Right atrium auricular region (tissue), 2 donors: ENCODE data around the gene TRAF3. TPM values are rescaled to one million over a fixed set of nuclear protein-coding genes. Genes with fewer than 3 reads are reported as not detected.

ENCODE experiments used
- DNase-seq: peaks from one replicate; pipeline ENCODE4 v3.0.0-alpha.2; 2019; ENCODE audit warnings: low spot score
- H3K27ac ChIP-seq, 2 donors: fragments of 200-600 bp; sonication (generic); 1 replicate in 1 of 2; 2 replicates in 1 of 2; pipeline ENCODE4 v1.5.1; 2016 to 2019
- H3K27me3 ChIP-seq, 2 donors: fragments of 200-600 bp; sonication (generic); one replicate each; pipeline versions ENCODE4 v1.5.1 to v1.6.0; 2017 to 2019
- H3K36me3 ChIP-seq: fragments of 200-600 bp; sonication (generic); one replicate; pipeline ENCODE4 v1.5.1; 2016
- H3K4me1 ChIP-seq, 2 donors: fragments of 200-600 bp; sonication (generic); one replicate each; pipeline versions ENCODE4 v1.5.1 to v1.6.0; 2017 to 2019
- H3K4me3 ChIP-seq, 2 donors: fragments of 200-600 bp; sonication (generic); 1 replicate in 1 of 2; 2 replicates in 1 of 2; pipeline ENCODE4 v1.5.1; 2017 to 2019; ENCODE audit warnings: mild to moderate bottlenecking in 1 of 2, moderate library complexity in 1 of 2
- H3K9me3 ChIP-seq, 2 donors: fragments of 200-600 bp; sonication (generic); one replicate each; pipeline ENCODE4 v1.5.1; 2019
- CTCF ChIP-seq, 2 donors: fragments of 200-600 bp; sonication (generic); IDR thresholded peaks; one replicate each; pipeline ENCODE4 v1.5.1; 2019; ENCODE audit warnings: antibody characterized with exemption in 2 of 2
- total RNA-seq, 2 donors: library from RNA; depleted of rRNA; stranded (reverse); fragments of >200 nt; gene quantifications; one replicate each; pipeline ENCODE4 v1.1.0, GENCODE V29; 2016

TRAF3 gene
- total RNA-seq, 2 donors from 2014 or later, result 9.1 to 10.0 TPM

- DNase-seq, result peak; percentile 62
- Histone ChIP-seq H3K4me3 (no peak overlapping the region), H3K27ac (no peak overlapping the region), H3K27me3 (no peaks in the 10 kb centered on the region), H3K4me1 (peaks cover 0 to 1% of the 10 kb centered on the region in 2 donors), H3K9me3 (no peaks in the 10 kb centered on the region), H3K36me3 (no peaks in the 10 kb centered on the region)
- peak; percentile 40 to 69 for TF ChIP-seq CTCF (IDR thresholded peaks at IDR 0.05)
These were observed 140.4 kb downstream of the TRAF3 start for GRCh38 chr14:102917469-102918211.

GRCh38 chr14:102918438-102918837 is 141.2 kb downstream of the TRAF3 start:
- Histone ChIP-seq H3K9me3 (no peaks in the 10 kb centered on the region), H3K4me1 (peaks cover 0 to 9% of the 10 kb centered on the region in 2 donors), H3K27me3 (peaks cover 1 to 6% of the 10 kb centered on the region in 2 donors), H3K36me3 (no peaks in the 10 kb centered on the region), H3K4me3 (no peak overlapping the region), H3K27ac (no peak overlapping the region)
- no peak for TF ChIP-seq CTCF (IDR thresholded peaks at IDR 0.05)
- no peak for DNase-seq

GRCh38 chr14:102920273-102920997 is 143.2 kb downstream of the TRAF3 start:
- DNase-seq, result no peak
- peaks cover 0 to 10% of the 10 kb centered on the region in 2 donors for H3K4me1 ChIP-seq
- H3K27ac ChIP-seq, result no peak overlapping the region
- no peaks in the 10 kb centered on the region for H3K36me3 ChIP-seq
- peaks cover 5 to 15% of the 10 kb centered on the region in 2 donors for H3K27me3 ChIP-seq
- no peak overlapping the region for H3K4me3 ChIP-seq
- TF ChIP-seq CTCF (IDR thresholded peaks at IDR 0.05), result no peak
- H3K9me3 ChIP-seq, result no peaks in the 10 kb centered on the region

GRCh38 chr14:102920998-102921304 is 143.7 kb downstream of the TRAF3 start:
- Histone ChIP-seq H3K4me1 (peaks cover 0 to 10% of the 10 kb centered on the region in 2 donors), H3K27me3 (peaks cover 5 to 15% of the 10 kb centered on the region in 2 donors), H3K9me3 (no peaks in the 10 kb centered on the region), H3K36me3 (no peaks in the 10 kb centered on the region), H3K27ac (no peak overlapping the region), H3K4me3 (no peak overlapping the region)
- TF ChIP-seq CTCF (IDR thresholded peaks at IDR 0.05), result no peak
- DNase-seq, result no peak

GRCh38 chr14:102922490-102923200 is 145.4 kb downstream of the TRAF3 start, which contains the start of gene AMN:
AMN (plus strand) TSS chr14:102922663; CDS start chr14:102922689, 26 bp downstream.
- Histone ChIP-seq H3K36me3 (no peaks in the 10 kb centered on the region), H3K4me3 (peak within 1 kb of the TSS in 1 of 2 donors; percentile 31), H3K27ac (no peak within 1 kb of the TSS), H3K4me1 (peaks cover 0 to 10% of the 10 kb centered on the region in 2 donors), H3K9me3 (no peaks in the 10 kb centered on the region), H3K27me3 (peaks cover 5 to 15% of the 10 kb centered on the region in 2 donors)
- TF ChIP-seq CTCF (IDR thresholded peaks at IDR 0.05), result no peak
- DNase-seq, result no peak
